ENCODE measurements around the gene ANKRD9. TPM values are rescaled to one million over a fixed set of nuclear protein-coding genes. Genes with fewer than 3 reads are reported as not detected.

The ANKRD9 gene
- total and polyA plus RNA-seq, 9 of the 15 experiments (the other 6 are each of a cell fraction or from before 2014, with no cell fraction given), result 0.04 to 32.9 (median 5.3) TPM

GRCh38 chr14:102500158-102500662 lies 9.4 kb downstream of the ANKRD9 start (continued):
- no peak for TF ChIP-seq ZBTB1 (CRISPR knock-in tag; IDR thresholded peaks at IDR 0.05; ENCODE audit: borderline replicate concordance, low read depth)
- no peak for TF ChIP-seq ARID2 (IDR thresholded peaks at IDR 0.05)
- peak in 1 of 2 experiments; percentile 59 for TF ChIP-seq E2F6 (IDR thresholded peaks at IDR 0.05; ENCODE audit: borderline replicate concordance in 1 of 2, extremely low read depth in 1 of 2, insufficient read depth in 1 of 2, insufficient read length in 1 of 2, low read depth in 1 of 2, low read length in 1 of 2, poor library complexity in 1 of 2, severe bottlenecking in 1 of 2)
- peak; percentile 44; the same call in 1 of the 2 replicates for TF ChIP-seq GABPA (tag; conservative IDR thresholded peaks at IDR 0.05; ENCODE audit: low read depth)
- no peak for TF ChIP-seq GMEB1 (CRISPR knock-in tag; IDR thresholded peaks at IDR 0.05)
- TF ChIP-seq NONO (IDR thresholded peaks at IDR 0.05; ENCODE audit: low read depth in 2 of 2, low read length in 1 of 2), result no peak
- no peak for TF ChIP-seq ATF1 (CRISPR knock-in tag; IDR thresholded peaks at IDR 0.05)
- TF ChIP-seq ATF1 (tag; IDR thresholded peaks at IDR 0.05), result 0 out of 2 replicates have a peak, but pooled peaks have one; percentile 16
- TF ChIP-seq ZMIZ1 (IDR thresholded peaks at IDR 0.05; ENCODE audit: low read depth in 2 of 2, low read length in 2 of 2), result no peak
- TF ChIP-seq ETV1 (tag; conservative IDR thresholded peaks at IDR 0.05; ENCODE audit: low read depth), result peak; percentile 23; the same call in 1 of the 2 replicates
- no peak for TF ChIP-seq KDM2B (CRISPR knock-in tag; IDR thresholded peaks at IDR 0.05)
- TF ChIP-seq ZBTB43 (CRISPR knock-in tag; IDR thresholded peaks at IDR 0.05), result no peak
- TF ChIP-seq ZNF274 (IDR thresholded peaks at IDR 0.05; ENCODE audit: borderline replicate concordance, low read depth, low read length), result no peak
- TF ChIP-seq FOXK2 (conservative IDR thresholded peaks at IDR 0.05 in 1 of 2, IDR thresholded peaks at IDR 0.05 in 1 of 2; ENCODE audit: low read depth in 2 of 2), result no peak
- 0 out of 2 replicates have a peak, but pooled peaks have one; percentile 61 for TF ChIP-seq ZNF175 (CRISPR knock-in tag; IDR thresholded peaks at IDR 0.05; ENCODE audit: low read depth)
- 0 out of 2 replicates have a peak, but pooled peaks have one; percentile 34 for TF ChIP-seq DMBX1 (CRISPR knock-in tag; IDR thresholded peaks at IDR 0.05; ENCODE audit: borderline replicate concordance)
- no peak for TF ChIP-seq NFE2 (IDR thresholded peaks at IDR 0.05; ENCODE audit: low read depth)
- no peak for TF ChIP-seq DEAF1 (CRISPR knock-in tag; IDR thresholded peaks at IDR 0.05)
